HCEC 1CT (cell line): ENCODE measurements around the gene ADAMTS4.

Experiments
- DNase-seq: peaks from one replicate; pipeline ENCODE4 v3.0.0-alpha.2; 2017

The ADAMTS4 gene

GRCh38 chr1:161171191-161171590 is 27.7 kb downstream of the ADAMTS4 start:
- no peak for DNase-seq

DNA sequence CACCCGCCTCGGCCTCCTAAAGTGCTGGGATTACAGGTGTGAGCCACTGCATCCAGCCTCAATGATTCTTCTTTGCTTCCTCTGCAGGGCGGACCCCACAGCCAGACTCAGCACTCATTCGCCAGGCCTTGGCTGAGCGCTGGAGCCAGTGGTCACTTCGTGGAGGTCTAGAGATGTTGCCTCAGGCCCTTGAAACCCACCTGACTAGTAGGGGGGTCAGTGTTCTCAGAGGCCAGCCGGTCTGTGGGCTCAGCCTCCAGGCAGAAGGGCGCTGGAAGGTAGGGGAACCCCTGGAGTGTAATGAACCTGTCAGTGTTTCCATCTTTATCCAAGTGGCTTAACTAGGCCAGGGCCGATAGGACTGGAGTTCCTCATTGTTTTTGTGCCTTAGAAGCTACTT is 29.9 kb downstream of the ADAMTS4 start:
- no peak for DNase-seq

DNA sequence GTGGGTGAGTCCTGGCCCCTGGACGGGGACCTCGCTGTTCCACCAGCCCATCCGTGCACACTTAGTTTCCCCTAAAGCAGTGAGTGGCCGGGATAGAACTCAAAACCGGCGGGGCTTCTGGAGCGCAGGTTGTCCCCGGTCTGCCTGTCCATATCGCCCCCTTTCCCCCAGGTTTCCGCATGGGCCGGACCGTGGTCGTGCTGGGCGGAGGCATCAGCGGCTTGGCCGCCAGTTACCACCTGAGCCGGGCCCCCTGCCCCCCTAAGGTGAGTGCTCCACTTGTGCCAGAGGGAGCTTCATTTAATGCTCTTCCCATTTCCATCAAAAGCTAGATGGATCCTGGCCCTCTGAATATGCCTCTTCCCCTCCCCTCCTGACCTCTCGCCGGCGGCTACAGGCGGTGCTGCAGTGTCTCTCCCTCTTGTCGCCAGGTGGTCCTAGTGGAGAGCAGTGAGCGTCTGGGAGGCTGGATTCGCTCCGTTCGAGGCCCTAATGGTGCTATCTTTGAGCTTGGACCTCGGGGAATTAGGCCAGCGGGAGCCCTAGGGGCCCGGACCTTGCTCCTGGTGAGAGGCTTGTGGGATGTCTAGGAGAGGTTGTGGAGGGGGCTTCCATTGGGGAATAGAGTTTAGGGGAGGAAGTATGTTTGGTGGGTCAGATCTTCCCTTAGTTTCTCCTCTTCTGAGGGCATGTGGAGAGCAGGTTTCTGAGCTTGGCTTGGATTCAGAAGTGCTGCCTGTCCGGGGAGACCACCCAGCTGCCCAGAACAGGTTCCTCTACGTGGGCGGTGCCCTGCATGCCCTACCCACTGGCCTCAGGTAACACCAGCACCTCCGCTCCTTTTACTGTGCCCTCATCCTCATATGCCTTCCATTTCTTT is 31.9 kb downstream of the ADAMTS4 start:
- DNase-seq: no peak

- DNase-seq: peak; percentile 99
Observed at GRCh38 chr1:161165742-161166668, 32.8 kb downstream of the ADAMTS4 start, which contains the start of gene PPOX. Gene PPOX, plus strand, starts transcription at chr1:161166426. Its CDS starts 422 bp downstream, at chr1:161166848.

DNA sequence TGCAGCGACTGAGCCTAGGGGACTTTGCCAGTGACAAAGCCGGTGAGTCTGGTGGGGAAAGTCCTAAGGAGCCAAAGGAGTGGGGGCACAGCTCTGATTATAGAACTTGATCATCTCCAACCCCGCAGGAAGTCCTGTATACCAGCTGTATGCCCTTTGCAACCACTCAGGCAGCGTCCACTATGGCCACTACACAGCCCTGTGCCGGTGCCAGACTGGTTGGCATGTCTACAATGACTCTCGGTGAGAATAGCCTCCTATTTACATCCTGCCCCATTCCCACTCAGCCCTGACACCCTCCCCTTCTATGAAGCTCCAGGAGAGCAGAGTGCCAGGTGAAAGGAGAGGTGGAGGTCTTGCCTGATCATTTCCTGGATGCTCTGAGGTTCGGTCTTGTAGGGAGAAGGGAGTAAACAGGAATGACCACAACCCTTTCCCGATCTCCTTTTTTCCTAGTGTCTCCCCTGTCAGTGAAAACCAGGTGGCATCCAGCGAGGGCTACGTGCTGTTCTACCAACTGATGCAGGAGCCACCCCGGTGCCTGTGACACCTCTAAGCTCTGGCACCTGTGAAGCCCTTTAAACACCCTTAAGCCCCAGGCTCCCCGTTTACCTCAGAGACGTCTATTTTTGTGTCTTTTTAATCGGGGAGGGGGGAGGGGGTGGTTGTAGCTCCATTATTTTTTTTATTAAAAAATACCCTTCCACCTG is 33.8 kb downstream of the ADAMTS4 start:
- no peak for DNase-seq

GRCh38 chr1:161163793-161164192 is 35.1 kb downstream of the ADAMTS4 start:
- no peak for DNase-seq

GRCh38 chr1:161162806-161163205 is 36.0 kb downstream of the ADAMTS4 start:
- no peak for DNase-seq

DNA sequence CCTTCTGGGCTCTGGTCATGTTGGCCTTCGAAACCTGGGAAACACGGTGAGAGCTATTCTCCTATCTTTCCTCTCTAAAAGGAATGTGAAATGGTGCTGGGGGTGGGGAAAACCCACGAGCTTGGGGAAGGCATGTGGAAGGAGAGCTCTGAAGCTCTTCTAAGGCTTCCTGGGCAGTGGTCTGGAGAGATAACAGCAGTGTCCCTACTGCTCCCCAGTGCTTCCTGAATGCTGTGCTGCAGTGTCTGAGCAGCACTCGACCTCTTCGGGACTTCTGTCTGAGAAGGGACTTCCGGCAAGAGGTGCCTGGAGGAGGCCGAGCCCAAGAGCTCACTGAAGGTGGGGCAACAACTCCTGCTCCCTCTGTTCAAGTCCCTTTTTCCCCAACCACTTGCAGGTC is 36.8 kb downstream of the ADAMTS4 start:
- no peak for DNase-seq

DNA sequence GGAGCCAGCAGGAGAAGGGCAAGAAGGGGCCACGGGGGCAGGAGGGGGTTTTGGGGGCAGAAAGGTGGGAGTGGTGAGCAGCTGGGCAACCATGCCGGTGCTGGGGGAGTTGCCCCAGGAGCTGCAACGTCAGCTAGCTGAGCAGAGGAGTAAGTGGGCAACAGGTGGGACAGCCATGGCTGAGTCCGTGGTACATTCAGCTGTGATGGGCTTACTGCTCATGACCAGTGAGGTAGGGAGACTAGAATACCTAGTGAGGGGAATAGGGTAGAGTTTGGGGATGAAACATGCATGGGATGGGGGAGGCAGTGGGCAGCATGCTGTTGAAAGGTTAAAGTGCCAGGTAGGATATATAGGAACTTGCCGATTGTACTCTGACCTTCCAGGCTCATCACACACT is 37.2 kb downstream of the ADAMTS4 start:
- no peak for DNase-seq

DNA sequence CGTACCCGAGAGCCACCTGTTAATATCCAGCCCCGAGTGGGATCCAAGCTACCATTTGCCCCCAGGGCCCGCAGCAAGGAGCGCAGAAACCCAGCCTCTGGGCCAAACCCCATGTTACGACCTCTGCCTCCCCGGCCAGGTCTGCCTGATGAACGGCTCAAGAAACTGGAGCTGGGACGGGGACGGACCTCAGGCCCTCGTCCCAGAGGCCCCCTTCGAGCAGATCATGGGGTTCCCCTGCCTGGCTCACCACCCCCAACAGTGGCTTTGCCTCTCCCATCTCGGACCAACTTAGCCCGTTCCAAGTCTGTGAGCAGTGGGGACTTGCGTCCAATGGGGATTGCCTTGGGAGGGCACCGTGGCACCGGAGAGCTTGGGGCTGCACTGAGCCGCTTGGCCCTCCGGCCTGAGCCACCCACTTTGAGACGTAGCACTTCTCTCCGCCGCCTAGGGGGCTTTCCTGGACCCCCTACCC is 38.1 kb downstream of the ADAMTS4 start:
- no peak for DNase-seq

DNA sequence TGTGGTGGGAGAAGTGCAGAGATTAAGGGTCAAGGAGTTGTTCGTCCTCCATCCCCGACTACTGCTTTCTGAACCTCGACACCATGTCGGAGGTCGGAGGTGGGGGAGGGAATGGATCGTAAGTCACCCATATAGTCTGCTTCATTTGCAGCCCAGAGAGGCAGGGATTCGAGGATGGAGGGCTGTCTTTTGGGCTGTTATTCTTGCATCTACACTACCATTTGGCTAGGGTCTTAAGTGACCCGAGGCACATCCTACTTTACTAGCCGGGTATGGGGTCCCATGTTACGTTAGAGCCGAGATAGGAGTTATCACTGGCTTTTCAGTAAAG is 39.0 kb downstream of the ADAMTS4 start:
- DNase-seq: no peak

DNA sequence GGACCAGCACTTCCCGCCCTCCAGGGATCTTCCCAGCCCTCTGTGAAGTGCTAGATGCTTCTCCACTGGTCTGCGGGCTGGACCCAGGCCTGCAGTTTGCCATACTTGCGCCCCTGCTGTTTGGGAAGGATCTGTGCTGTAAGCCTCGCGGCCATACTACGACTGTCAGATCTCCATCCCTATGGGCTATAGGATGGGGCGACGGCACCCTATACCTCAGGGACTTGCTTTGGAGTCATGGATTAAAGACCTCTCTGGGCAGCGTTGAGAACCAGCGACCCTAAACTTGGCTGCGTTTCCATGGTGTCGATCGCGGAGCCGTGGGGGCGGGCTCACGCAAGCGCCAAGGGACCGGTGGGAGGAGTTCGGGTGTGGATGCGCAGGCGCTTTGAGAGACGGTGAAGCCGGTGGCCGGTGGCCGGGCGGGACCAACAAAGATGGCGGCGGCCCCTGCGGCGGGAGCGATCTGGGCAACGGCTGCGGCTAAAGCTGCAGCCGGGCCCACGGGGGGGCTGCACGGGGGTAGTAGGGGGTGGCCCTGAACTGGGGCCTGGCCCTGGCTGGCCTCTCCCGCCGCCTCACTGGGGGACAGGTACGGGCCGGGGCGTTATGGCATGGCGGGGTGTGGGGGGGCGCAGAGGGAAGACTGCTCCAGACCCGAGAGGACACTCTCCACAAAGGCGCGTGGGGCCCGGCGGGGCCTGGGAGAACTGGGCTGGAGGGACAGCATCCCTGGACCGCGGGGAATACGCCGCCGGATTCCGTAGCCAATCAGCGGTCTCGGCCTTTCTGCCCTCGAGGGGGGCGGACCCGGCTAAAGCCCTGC is 39.6 kb downstream of the ADAMTS4 start, which contains the start of gene USP21:
Gene USP21 (plus strand): TSS at position 414 of the 826 bp plus-strand sequence. CDS start 1,141 bp downstream, outside the sequence.
- DNase-seq: peak; percentile 85

DNA sequence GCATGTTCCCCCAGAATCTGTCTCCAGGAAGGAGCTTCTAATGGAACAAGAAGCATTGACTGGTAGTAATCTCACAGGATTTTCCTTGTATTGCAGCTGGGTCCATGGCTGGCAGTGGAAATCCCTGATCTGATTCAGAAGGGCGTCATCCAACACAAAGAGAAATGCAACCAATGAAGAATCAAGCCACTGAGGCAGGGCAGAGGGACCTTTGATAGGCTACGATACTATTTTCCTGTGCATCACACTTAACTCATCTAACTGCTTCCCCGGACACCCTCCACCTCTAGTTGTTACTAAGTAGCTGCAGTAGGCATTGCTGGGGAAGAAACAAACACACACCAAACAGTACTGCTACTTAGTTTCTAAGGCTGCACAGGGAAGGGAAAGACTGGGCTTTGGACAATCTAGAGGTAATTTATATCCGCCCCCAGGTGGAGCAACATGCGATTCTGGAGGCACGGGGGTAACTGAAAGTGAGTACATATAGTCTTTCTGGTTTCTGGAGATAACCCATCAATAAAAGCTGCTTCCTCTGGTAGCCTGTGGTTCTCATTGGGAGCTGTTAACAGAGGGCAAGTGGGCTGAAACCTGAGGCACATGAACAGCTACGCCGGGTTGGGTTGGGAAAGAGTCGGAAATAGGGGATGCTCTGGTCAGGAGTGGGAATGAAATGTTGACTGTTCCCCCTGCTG is 40.4 kb downstream of the ADAMTS4 start:
- no peak for DNase-seq

- no peak for DNase-seq
Observed at GRCh38 chr1:161157867-161158266, 41.0 kb downstream of the ADAMTS4 start.

DNA sequence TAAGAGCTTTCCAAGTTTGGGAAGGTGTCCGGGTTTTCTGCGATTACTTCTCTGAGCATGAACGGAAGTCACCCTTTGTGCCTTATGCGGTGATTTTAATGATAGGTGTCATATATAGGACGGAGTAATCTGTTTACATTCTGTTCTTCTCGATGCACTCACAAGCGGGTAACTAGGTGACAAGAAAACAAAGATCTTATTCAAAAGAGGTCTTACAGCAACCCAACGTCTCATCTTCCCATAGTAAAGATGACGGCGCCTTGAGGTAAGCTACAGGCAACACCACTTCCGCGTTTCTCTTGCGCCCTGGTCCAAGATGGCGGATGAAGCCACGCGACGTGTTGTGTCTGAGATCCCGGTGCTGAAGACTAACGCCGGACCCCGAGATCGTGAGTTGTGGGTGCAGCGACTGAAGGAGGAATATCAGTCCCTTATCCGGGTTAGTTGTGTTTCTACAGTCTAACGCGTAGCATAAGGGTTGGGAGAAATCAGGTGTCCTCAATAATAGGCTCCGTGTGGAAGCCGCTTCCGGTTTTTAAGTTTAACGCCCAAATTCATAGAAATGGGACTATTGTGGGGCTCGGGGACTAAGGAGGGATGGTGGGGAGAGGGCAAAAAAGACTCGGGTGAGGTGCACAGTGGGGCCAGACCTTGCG is 45.0 kb downstream of the ADAMTS4 start, which contains the start of gene UFC1:
Gene UFC1 (plus strand): TSS at position 297 of the 656 bp plus-strand sequence. CDS start 20 bp downstream, at position 317.
- peak; percentile 93 for DNase-seq

DNA sequence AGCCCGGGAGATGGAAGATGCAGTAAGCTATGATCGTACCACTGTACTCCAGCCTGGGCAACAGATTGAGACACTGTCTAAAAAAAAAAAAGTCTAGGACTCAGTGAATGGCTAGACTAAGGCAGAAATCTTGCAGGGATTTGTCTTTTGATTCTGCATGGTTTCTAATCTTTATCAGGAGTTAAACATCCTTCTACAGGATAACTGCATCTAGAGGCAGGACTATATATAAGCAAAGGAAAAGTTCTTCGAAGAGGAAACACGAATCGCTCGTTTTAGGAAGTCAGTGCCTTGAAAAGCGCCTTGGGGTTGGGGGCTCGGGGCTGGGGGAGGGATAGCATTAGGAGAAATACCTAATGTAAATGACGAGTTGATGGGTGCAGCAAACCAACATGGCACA is 45.7 kb downstream of the ADAMTS4 start:
- no peak for DNase-seq

GRCh38 chr1:161145832-161146231 is 53.0 kb downstream of the ADAMTS4 start:
- DNase-seq: no peak

- no peak for DNase-seq
Observed at GRCh38 chr1:161140755-161141400, 58.0 kb downstream of the ADAMTS4 start.

DNA sequence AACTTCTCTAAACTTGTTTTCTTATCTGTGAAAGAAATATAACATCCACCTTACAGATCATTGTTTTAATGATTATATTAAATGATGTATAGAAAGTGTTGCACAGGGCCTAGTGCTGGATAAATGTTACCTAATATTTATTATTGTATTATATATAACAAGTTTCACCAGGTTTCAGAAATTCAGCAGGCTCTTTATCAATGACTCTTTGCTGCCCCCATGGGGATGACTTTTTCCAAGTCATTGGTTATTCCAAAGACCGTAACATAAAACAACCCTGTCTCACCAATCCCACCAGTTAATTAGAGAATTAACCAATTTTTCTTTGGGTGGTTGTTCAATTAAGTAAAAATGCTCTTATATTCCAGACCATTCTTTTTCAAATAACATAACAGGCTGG is 59.1 kb downstream of the ADAMTS4 start:
- peak; percentile 40 for DNase-seq

GRCh38 chr1:161138431-161138830 is 60.4 kb downstream of the ADAMTS4 start:
- DNase-seq: no peak
